ENCODE data around the gene HNRNPU.

Gene HNRNPU

GRCh38 chr1:244807138-244807537 lies 57.2 kb downstream of the HNRNPU start:
- TF ChIP-seq CTCF (IDR thresholded peaks at IDR 0.05; ENCODE audit: low read depth, low read length), result no peak
- H3K4me3 ChIP-seq (replicated peaks in 1 of 2; ENCODE audit: low read depth in 2 of 2, low read length in 2 of 2), result no peak overlapping the region
- no peak for DNase-seq (ENCODE audit: low read depth in 2 of 2)

- no peak for DNase-seq (ENCODE audit: low read depth in 2 of 2)
- TF ChIP-seq CTCF (IDR thresholded peaks at IDR 0.05; ENCODE audit: low read depth, low read length), result no peak
- no peak overlapping the region for H3K4me3 ChIP-seq (replicated peaks in 1 of 2; ENCODE audit: low read depth in 2 of 2, low read length in 2 of 2)
Measured at GRCh38 chr1:244804841-244805240, 59.5 kb downstream of the HNRNPU start.

- no peak for DNase-seq (ENCODE audit: low read depth in 2 of 2)
- no peak for TF ChIP-seq CTCF (IDR thresholded peaks at IDR 0.05; ENCODE audit: low read depth, low read length)
- no peak overlapping the region for H3K4me3 ChIP-seq (replicated peaks in 1 of 2; ENCODE audit: low read depth in 2 of 2, low read length in 2 of 2)
Measured at GRCh38 chr1:244802556-244803239, 61.6 kb downstream of the HNRNPU start.

GRCh38 chr1:244802041-244802440 lies 62.3 kb downstream of the HNRNPU start:
- no peak for DNase-seq (ENCODE audit: low read depth in 2 of 2)
- TF ChIP-seq CTCF (IDR thresholded peaks at IDR 0.05; ENCODE audit: low read depth, low read length), result no peak
- H3K4me3 ChIP-seq (replicated peaks in 1 of 2; ENCODE audit: low read depth in 2 of 2, low read length in 2 of 2), result no peak overlapping the region

- H3K4me3 ChIP-seq (replicated peaks in 1 of 2; ENCODE audit: low read depth in 2 of 2, low read length in 2 of 2), result no peak overlapping the region
- peak; percentile 41 to 48 for DNase-seq (ENCODE audit: low read depth in 2 of 2)
- TF ChIP-seq CTCF (IDR thresholded peaks at IDR 0.05; ENCODE audit: low read depth, low read length), result peak; percentile 67
Measured at GRCh38 chr1:244801246-244801645, 63.1 kb downstream of the HNRNPU start.

GRCh38 chr1:244800821-244801220 lies 63.5 kb downstream of the HNRNPU start:
- no peak for DNase-seq (ENCODE audit: low read depth in 2 of 2)
- no peak overlapping the region for H3K4me3 ChIP-seq (replicated peaks in 1 of 2; ENCODE audit: low read depth in 2 of 2, low read length in 2 of 2)
- TF ChIP-seq CTCF (IDR thresholded peaks at IDR 0.05; ENCODE audit: low read depth, low read length), result no peak

Measured in cardiac fibroblast (primary cell).